Neural progenitor cell (in vitro differentiated cells): ENCODE results near the gene RHAG.

Experiments used
- CTCF ChIP-seq: fragments of 200-600 bp; sonication (generic); IDR thresholded peaks from 2 replicates; pipeline ENCODE4 v1.5.1; 2017; ENCODE audit warnings: antibody characterized with exemption, mild to moderate bottlenecking
- EZH2 ChIP-seq: fragments of 200-600 bp; sonication (generic); IDR thresholded peaks from 2 replicates; pipeline ENCODE4 v1.6.1; 2017; ENCODE audit warnings: antibody characterized with exemption, mild to moderate bottlenecking, moderate library complexity
- EZH2phosphoT487 ChIP-seq: fragments of 200-600 bp; sonication (generic); IDR thresholded peaks from 2 replicates; pipeline ENCODE4 v1.6.1; 2017; ENCODE audit warnings: antibody characterized with exemption

- TF ChIP-seq CTCF (no peak), EZH2 (no peak), EZH2phosphoT487 (no peak)
Measured at GRCh38 chr6:49609285-49609684, 27.4 kb downstream of the RHAG start.
